IPS DF 4.7 (cell line): ENCODE measurements around the gene ADAMTSL1.

Experiments used
- DNase-seq: peaks from one replicate; pipeline ENCODE4 v3.0.0-alpha.2; 2013; ENCODE audit warnings: low spot score; ENCODE audit errors: extremely low read depth

ADAMTSL1 gene

DNA sequence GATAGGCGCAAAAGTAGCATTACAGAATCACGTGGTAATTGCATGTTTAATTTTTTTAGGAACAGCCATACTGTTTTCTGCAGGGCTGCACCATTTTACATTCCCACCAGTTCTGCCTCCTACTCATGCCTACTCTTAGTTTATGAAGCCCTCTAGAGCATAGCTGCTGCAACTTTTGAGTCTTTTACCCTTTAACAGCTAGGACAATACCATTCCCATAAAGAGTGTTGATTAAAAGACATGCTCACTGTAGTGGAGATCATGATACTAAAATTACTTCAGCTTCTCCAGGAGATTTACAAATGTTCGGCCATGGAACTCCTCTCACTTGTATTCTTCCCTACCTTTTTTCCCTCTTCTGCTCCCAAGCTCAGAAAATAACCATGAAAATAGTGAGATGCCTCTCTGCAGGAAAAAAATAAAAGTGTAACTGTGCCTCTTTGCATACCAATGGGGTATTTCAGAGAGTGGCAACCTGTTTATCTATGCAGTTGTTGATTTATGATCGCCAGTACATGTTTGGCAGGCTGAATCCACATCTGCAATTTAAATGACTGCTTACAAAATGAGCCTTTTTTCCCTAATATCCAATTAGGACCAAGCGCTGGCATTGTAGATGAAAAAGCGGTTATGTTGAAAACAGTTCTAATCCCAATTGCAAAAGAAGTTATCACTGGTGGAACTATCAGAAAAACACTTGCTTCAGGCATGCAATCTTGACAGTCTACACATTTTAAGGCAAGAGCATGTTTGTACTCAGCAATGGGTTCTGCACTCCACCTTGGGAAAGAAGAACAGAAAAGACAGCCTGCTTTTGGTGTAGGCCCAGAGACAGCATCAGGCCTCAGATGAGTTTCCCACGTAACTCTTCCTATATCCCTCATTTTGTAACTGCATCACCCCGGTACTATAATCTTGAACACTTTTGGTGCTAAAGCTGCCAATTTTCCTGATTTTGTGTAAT, 131.1 kb downstream of the ADAMTSL1 start:
- no peak for DNase-seq

GRCh38 chr9:18605766-18606180, 131.8 kb downstream of the ADAMTSL1 start:
- DNase-seq = no peak

DNA sequence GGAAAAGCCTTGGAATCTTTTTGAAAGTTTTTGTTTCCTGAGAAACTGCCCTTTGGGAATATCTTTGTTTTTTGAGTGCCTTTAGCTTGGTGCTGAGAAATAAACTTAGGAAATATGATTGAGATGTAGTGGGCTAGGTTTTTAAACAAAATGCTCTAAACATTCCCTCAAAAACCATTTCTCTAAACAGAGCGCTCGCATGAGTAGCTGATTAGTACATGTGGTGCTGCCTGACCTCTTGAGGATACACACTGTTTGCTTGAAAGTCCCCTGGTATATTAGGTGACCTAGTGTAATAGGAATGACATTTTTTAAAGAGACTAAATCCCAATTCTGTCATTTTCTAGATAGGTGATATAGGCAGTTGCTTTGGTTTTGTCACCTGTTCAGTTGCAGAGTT, 132.3 kb downstream of the ADAMTSL1 start:
- no peak for DNase-seq

DNA sequence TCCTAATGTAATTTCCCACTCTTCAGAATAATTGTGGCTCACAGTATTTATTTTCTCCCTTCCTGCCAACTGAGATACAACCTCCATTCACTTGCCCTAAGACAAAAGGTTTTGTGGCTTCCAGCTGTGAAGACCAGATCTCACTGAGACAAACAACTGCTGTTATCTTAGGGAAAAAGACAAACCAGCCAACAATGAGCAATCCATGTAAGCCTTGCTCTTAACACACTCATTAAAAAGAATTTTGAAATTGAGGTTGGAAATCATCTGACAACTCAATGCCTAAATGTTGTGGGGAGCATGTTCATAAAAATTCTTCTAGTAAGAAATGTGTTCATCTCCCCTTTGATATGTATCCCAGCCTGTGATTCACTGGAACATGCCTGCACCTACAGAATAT, 132.9 kb downstream of the ADAMTSL1 start:
- peak; percentile 33 for DNase-seq

DNA sequence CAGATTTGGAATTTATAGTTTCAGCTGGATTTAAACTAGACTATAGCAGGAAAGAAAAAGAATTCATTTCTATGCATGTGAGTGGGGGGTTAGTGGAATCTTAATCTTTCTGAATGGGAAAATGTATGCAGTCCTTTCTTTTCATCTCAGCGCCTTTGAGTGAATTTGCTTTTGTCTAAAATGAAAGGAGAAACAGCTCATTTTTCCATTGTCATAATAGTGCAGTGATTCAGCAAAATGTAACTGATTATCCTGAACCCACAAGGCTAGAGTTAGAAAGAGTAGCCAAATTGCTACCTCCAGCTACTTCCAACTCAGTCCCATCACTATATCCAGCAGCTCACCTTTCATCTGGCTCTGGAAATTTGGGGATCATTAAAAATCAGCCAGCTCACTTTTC, 134.4 kb downstream of the ADAMTSL1 start:
- DNase-seq = no peak

GRCh38 chr9:18610956-18611355, 137.0 kb downstream of the ADAMTSL1 start:
- DNase-seq = no peak

DNA sequence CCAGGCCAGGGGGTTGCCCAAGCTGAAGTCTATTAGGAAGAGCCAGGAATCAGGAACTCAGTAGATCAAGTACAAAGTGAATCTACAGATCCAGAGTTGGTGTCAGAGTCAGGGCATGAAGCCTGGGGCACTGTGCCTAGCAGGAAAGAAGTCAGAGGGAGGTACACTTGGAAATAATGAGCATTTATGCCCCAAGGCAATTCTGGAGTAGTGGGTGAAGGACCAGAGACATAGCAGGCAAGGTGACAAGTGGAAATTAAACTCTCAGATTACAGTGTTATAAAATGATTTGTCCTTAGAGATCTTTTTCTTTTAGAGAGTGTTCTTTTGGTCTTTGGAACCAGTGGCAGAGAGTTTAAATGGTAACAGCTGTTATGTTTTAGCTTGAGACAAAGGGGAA, 138.0 kb downstream of the ADAMTSL1 start:
- no peak for DNase-seq

DNA sequence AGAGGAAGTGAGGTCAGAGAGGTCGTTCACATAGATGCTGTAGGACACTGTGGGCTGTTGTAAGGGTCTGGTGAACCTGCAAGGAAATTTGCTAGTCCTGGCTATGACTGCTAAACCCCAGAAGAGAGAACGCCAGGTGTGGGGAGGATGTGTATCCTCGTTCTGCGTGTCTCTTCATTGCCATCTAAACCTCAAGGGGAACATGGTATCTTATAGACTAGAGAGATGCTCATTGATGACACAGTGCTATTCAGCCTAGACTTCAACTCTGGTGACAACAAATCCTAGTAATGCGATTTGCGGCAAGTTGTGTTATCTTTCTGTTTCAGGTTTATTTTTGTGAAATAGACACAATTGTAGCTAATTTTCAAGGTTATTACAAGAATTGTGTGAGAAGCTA, 140.2 kb downstream of the ADAMTSL1 start:
- DNase-seq = no peak

DNA sequence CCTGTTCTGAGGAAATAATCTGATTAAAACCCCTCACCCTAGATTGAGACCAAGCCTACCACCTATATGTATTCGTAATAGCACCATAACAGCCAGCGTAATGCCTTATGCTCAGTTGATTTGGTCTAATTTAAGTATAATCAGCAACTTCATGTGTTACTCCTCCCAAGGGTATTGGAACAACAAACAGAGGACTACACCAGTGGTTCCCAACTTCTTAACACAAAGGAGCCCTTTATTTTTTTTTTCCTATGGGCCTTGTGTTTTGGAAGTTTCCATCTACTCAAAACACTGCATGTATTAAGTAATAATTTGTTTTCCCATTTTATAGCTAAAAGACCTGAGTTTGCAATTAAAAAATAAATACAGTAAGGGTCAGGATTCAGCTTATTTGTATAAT, 140.7 kb downstream of the ADAMTSL1 start:
- no peak for DNase-seq

GRCh38 chr9:18616976-18617375, 143.0 kb downstream of the ADAMTSL1 start:
- DNase-seq = no peak

DNA sequence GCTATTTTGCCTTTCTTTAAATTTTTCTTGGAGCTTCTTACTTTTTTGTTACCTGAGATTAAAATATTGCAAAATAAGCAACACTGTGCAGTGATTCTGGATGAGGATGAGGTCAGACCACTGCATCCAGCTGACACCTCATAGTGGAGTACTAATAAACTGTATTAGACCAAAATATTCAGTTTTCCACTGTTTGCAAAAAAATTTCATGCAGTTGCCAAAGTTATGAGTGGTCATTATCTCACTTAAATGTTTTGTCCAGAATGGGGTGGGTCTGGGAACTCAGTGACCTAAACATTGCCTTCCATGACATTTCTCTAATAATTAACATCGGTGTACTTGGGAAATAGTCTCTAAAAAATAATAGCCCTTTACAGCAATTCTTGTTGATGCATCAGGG, 143.8 kb downstream of the ADAMTSL1 start:
- no peak for DNase-seq

GRCh38 chr9:18618862-18619261, 144.9 kb downstream of the ADAMTSL1 start:
- no peak for DNase-seq

- DNase-seq = no peak
These were observed 148.4 kb downstream of the ADAMTSL1 start for GRCh38 chr9:18622186-18622836.

GRCh38 chr9:18623221-18624079, 149.5 kb downstream of the ADAMTSL1 start:
- DNase-seq = no peak

- no peak for DNase-seq
These were observed 152.2 kb downstream of the ADAMTSL1 start for GRCh38 chr9:18626046-18626698.

DNA sequence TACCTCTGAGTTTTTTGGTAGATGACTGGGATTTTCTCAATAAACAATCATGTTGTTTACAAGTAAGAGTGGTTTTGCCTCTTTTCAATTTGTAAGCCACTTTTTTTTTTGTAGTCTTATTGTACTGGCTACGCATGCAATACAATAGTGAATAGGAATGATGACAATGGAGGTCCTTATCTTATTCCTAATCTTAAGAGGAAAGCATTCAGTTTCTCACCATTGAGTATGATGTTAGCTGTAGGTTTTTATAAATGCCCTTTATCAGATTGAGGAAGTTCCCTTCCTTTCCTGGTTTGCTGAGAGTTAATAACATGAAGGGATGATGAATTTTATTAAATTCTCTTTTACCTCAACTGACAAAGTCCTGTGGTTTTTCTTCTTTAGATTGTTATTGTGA, 155.2 kb downstream of the ADAMTSL1 start:
- no peak for DNase-seq

DNA sequence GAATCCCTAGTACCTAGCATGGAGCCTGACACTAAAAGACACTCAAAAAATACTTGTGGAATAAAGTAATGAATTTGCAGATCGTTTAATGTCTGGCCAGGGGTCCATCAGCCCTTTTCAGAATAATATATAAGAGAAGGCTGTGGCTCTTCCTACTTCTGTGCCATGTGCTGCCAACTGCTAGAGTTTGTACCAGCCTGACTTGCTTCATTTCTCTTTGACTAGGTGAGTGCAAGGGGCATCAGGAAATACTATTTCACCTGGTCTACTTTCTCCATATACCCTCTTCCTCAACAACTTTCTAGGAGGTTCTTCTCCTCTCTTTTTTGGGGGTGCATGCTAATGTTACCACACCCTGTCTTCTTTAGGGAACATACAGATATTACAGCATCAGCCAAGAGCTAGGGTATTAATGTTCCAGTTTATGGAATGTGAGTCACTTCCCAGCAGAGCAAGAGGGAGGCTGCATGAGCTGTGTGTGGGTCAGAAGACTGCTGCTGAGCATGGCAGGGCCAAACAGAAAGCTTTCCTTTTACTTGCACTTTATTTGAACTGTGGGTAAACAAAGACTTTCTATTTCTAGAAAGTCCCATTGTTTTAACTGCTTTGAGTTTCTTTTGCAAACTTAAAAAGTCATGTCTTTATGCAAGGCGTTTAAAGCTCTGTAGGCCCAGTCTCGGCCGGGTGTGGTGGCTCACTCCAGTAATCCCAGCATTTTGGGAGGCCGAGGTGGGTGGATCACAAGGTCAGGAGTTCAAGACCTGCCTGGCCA, 158.9 kb downstream of the ADAMTSL1 start:
- DNase-seq = no peak

- DNase-seq = no peak
These were observed 162.8 kb downstream of the ADAMTSL1 start for GRCh38 chr9:18636781-18637180.

DNA sequence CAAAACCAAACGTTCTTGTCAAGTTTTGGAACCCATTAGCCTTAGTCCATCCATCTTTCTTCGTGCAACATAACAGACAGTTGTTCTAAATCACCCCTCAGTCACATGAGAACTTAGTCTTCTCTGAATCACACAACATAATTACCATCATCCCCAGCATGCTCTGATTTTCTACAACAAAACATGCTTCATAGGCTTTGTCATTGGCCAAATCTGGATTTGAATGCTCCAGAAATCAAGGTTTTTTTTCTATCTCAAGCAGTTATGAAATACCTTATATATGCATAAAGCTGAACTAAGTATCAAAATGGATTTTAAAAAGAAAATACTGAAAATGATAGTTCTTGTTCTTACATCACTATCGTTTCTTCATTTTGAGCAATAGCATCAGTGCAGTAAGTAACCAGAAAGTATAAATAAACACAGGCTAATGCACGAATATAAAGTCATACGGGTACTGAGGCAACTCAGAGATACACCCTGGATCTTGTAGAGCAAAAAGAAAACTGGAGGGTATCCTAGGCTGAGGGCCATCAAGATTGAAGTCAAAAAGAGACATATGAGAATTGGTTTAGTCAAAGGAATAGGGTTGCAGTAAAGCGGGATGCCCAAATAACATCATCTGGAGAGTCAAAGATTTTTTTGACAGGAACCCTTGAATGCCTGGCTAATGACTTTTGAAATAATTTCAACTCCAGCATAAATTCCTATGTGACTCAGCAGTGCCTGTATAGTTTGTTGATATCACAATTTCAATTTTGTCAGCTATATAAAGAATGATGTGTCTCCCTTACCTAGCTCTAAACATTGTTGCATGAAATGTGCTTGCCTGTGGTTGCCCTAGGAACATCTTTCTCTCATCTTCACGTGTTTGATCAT, 164.7 kb downstream of the ADAMTSL1 start:
- no peak for DNase-seq
